ENCODE results near the gene VTA1.
"Not testable (repeated sequence)": the region's sequence is repeated elsewhere in the genome, so short reads cannot be mapped to it uniquely, and the experiment has no call there.

VTA1 gene

GRCh38 chr6:142171351-142171750 lies 24.3 kb downstream of the VTA1 start:
- DNase-seq (ENCODE audit: low read depth in 2 of 2), result no peak

GRCh38 chr6:142172758-142173157 lies 25.7 kb downstream of the VTA1 start:
- no peak for DNase-seq (ENCODE audit: low read depth in 2 of 2)

- no peak for DNase-seq (ENCODE audit: low read depth in 2 of 2)
Observed at GRCh38 chr6:142173980-142174379, 26.9 kb downstream of the VTA1 start.

GRCh38 chr6:142174703-142175102 lies 27.6 kb downstream of the VTA1 start:
- DNase-seq (ENCODE audit: low read depth in 2 of 2), result no peak

GRCh38 chr6:142178129-142178528 lies 31.1 kb downstream of the VTA1 start:
- no peak for DNase-seq (ENCODE audit: low read depth in 2 of 2)

- no peak for DNase-seq (ENCODE audit: low read depth in 2 of 2)
Observed at GRCh38 chr6:142182004-142182403, 34.9 kb downstream of the VTA1 start.

- no peak for DNase-seq (ENCODE audit: low read depth in 2 of 2)
Observed at GRCh38 chr6:142183351-142183750, 36.3 kb downstream of the VTA1 start.

GRCh38 chr6:142184307-142184706 lies 37.2 kb downstream of the VTA1 start:
- no peak for DNase-seq (ENCODE audit: low read depth in 2 of 2)

GRCh38 chr6:142185641-142186040 lies 38.6 kb downstream of the VTA1 start:
- no peak for DNase-seq (ENCODE audit: low read depth in 2 of 2)

- no peak for DNase-seq (ENCODE audit: low read depth in 2 of 2)
Observed at GRCh38 chr6:142187209-142187608, 40.1 kb downstream of the VTA1 start.

GRCh38 chr6:142188341-142188740 lies 41.3 kb downstream of the VTA1 start:
- not testable (repeated sequence) for DNase-seq (ENCODE audit: low read depth in 2 of 2)

GRCh38 chr6:142189057-142189456 lies 42.0 kb downstream of the VTA1 start:
- no peak for DNase-seq (ENCODE audit: low read depth in 2 of 2)

- DNase-seq (ENCODE audit: low read depth in 2 of 2), result no peak
Observed at GRCh38 chr6:142192343-142192742, 45.3 kb downstream of the VTA1 start.

GRCh38 chr6:142193621-142194020 lies 46.6 kb downstream of the VTA1 start:
- DNase-seq (ENCODE audit: low read depth in 2 of 2), result no peak

GRCh38 chr6:142195862-142196541 lies 48.9 kb downstream of the VTA1 start:
- no peak for DNase-seq (ENCODE audit: low read depth in 2 of 2)

- no peak for DNase-seq (ENCODE audit: low read depth in 2 of 2)
Observed at GRCh38 chr6:142200846-142201628, 54.0 kb downstream of the VTA1 start.

GRCh38 chr6:142207265-142207877 lies 60.3 kb downstream of the VTA1 start:
- DNase-seq (ENCODE audit: low read depth in 2 of 2), result no peak

GRCh38 chr6:142210606-142211005 lies 63.5 kb downstream of the VTA1 start:
- DNase-seq (ENCODE audit: low read depth in 2 of 2), result no peak

GRCh38 chr6:142213402-142213801 lies 66.3 kb downstream of the VTA1 start:
- no peak for DNase-seq (ENCODE audit: low read depth in 2 of 2)

GRCh38 chr6:142218446-142218845 lies 71.4 kb downstream of the VTA1 start:
- no peak for DNase-seq (ENCODE audit: low read depth in 2 of 2)

GRCh38 chr6:142222022-142222421 lies 75.0 kb downstream of the VTA1 start:
- DNase-seq (ENCODE audit: low read depth in 2 of 2), result no peak

GRCh38 chr6:142223938-142224337 lies 76.9 kb downstream of the VTA1 start:
- no peak for DNase-seq (ENCODE audit: low read depth in 2 of 2)

- no peak for DNase-seq (ENCODE audit: low read depth in 2 of 2)
Observed at GRCh38 chr6:142225115-142225514, 78.1 kb downstream of the VTA1 start.

All from stimulated activated CD4-positive, alpha-beta T cell treated with anti-CD3 and anti-CD28 coated beads, Interleukin-1b, Interleukin-23, amount 100 ng/mL, for 1 hour (primary cell).